ENCODE measurements around the gene ARHGEF16. TPM values are rescaled to one million over a fixed set of nuclear protein-coding genes. Genes with fewer than 3 reads are reported as not detected.
A peak's percentile ranks its signal among the peaks of the same experiment; 100 is the strongest.

ARHGEF16 gene
- total RNA-seq, 2 experiments from 2014 or later = 0.17 to 0.24 TPM

- Mint-ChIP-seq H3K27me3 (no peaks in the 10 kb centered on the region), H3K4me1 (ENCODE audit: low read depth) (no peaks in the 10 kb centered on the region), H3K27ac (no peak overlapping the region), H3K36me3 (no peaks in the 10 kb centered on the region), H3K4me3 (no peak overlapping the region), H3K9me3 (no peaks in the 10 kb centered on the region)
- intact Hi-C loops (cut with micrococcal nuclease) = no loop called here
- ChIA-PET POLR2A (no interaction called here), CTCF (interaction anchor here (1.1 kb wide), 1 partner anchor 11 kb away, joined by 6 read pairs; no protein-coding TSS in a partner anchor)
- no peak for DNase-seq
These were observed 47.0 kb downstream of the ARHGEF16 start for GRCh38 chr1:3501437-3501836.

- CTCF ChIA-PET = interaction anchor here (1.1 kb wide), 1 partner anchor 11 kb away, joined by 6 read pairs; no protein-coding TSS in a partner anchor
- no peaks in the 10 kb centered on the region for H3K27me3 Mint-ChIP-seq
- no peak overlapping the region for H3K4me3 Mint-ChIP-seq
- H3K27ac Mint-ChIP-seq = no peak overlapping the region
- intact Hi-C loops (cut with micrococcal nuclease) = no loop called here
- no peaks in the 10 kb centered on the region for H3K36me3 Mint-ChIP-seq
- H3K4me1 Mint-ChIP-seq (ENCODE audit: low read depth) = no peaks in the 10 kb centered on the region
- POLR2A ChIA-PET = no interaction called here
- no peaks in the 10 kb centered on the region for H3K9me3 Mint-ChIP-seq
- peak; percentile 20 for DNase-seq
These were observed 47.6 kb downstream of the ARHGEF16 start for GRCh38 chr1:3501856-3502640.

GRCh38 chr1:3502641-3503524 is 48.4 kb downstream of the ARHGEF16 start:
- no peaks in the 10 kb centered on the region for H3K27me3 Mint-ChIP-seq
- intact Hi-C loops (cut with micrococcal nuclease) = no loop called here
- ChIA-PET CTCF (interaction anchor here (1.1 kb wide), 1 partner anchor 12 kb away, joined by 6 read pairs; no protein-coding TSS in a partner anchor), POLR2A (no interaction called here)
- H3K36me3 Mint-ChIP-seq = no peaks in the 10 kb centered on the region
- H3K9me3 Mint-ChIP-seq = no peaks in the 10 kb centered on the region
- no peak for DNase-seq
- no peaks in the 10 kb centered on the region for H3K4me1 Mint-ChIP-seq (ENCODE audit: low read depth)
- H3K27ac Mint-ChIP-seq = no peak overlapping the region
- no peak overlapping the region for H3K4me3 Mint-ChIP-seq

GRCh38 chr1:3503525-3503886 is 49.0 kb downstream of the ARHGEF16 start:
- ChIA-PET CTCF (no interaction called here), POLR2A (no interaction called here)
- no peaks in the 10 kb centered on the region for H3K36me3 Mint-ChIP-seq
- no peak overlapping the region for H3K4me3 Mint-ChIP-seq
- no peak overlapping the region for H3K27ac Mint-ChIP-seq
- no peaks in the 10 kb centered on the region for H3K9me3 Mint-ChIP-seq
- no peak for DNase-seq
- no peaks in the 10 kb centered on the region for H3K4me1 Mint-ChIP-seq (ENCODE audit: low read depth)
- no peaks in the 10 kb centered on the region for H3K27me3 Mint-ChIP-seq
- intact Hi-C loops (cut with micrococcal nuclease) = no loop called here

- Mint-ChIP-seq H3K9me3 (no peaks in the 10 kb centered on the region), H3K36me3 (no peaks in the 10 kb centered on the region), H3K4me3 (no peak overlapping the region), H3K4me1 (ENCODE audit: low read depth) (no peaks in the 10 kb centered on the region), H3K27me3 (no peaks in the 10 kb centered on the region), H3K27ac (no peak overlapping the region)
- ChIA-PET POLR2A (no interaction called here), CTCF (no interaction called here)
- DNase-seq = no peak
- intact Hi-C loops (cut with micrococcal nuclease) = no loop called here
These were observed 49.8 kb downstream of the ARHGEF16 start for GRCh38 chr1:3504151-3504821.

- POLR2A ChIA-PET = no interaction called here
- H3K4me3 Mint-ChIP-seq = no peak overlapping the region
- CTCF ChIA-PET = no interaction called here
These were observed 50.3 kb downstream of the ARHGEF16 start for GRCh38 chr1:3504822-3505153.

GRCh38 chr1:3505161-3505560 is 50.7 kb downstream of the ARHGEF16 start:
- H3K36me3 Mint-ChIP-seq = no peaks in the 10 kb centered on the region
- DNase-seq = no peak
- H3K4me1 Mint-ChIP-seq (ENCODE audit: low read depth) = no peaks in the 10 kb centered on the region
- H3K4me3 Mint-ChIP-seq = no peak overlapping the region
- H3K27ac Mint-ChIP-seq = no peak overlapping the region
- intact Hi-C loops (cut with micrococcal nuclease) = no loop called here
- CTCF ChIA-PET = no interaction called here
- H3K9me3 Mint-ChIP-seq = no peaks in the 10 kb centered on the region
- H3K27me3 Mint-ChIP-seq = no peaks in the 10 kb centered on the region
- POLR2A ChIA-PET = no interaction called here

More at GRCh38 chr1:3504822-3505153, 50.3 kb downstream of the ARHGEF16 start:
- Mint-ChIP-seq H3K27me3 (no peaks in the 10 kb centered on the region), H3K27ac (no peak overlapping the region), H3K36me3 (no peaks in the 10 kb centered on the region), H3K9me3 (no peaks in the 10 kb centered on the region), H3K4me1 (ENCODE audit: low read depth) (no peaks in the 10 kb centered on the region)
- intact Hi-C loops (cut with micrococcal nuclease) = no loop called here
- DNase-seq = no peak

- Mint-ChIP-seq H3K36me3 (no peaks in the 10 kb centered on the region), H3K27ac (no peak overlapping the region), H3K4me1 (ENCODE audit: low read depth) (no peaks in the 10 kb centered on the region), H3K27me3 (no peaks in the 10 kb centered on the region), H3K4me3 (no peak overlapping the region), H3K9me3 (no peaks in the 10 kb centered on the region)
- intact Hi-C loops (cut with micrococcal nuclease) = no loop called here
- no peak for DNase-seq
- POLR2A ChIA-PET = no interaction called here
- CTCF ChIA-PET = no interaction called here
These were observed 51.6 kb downstream of the ARHGEF16 start for GRCh38 chr1:3506041-3506440.

- no peak overlapping the region for H3K27ac Mint-ChIP-seq
- H3K9me3 Mint-ChIP-seq = no peaks in the 10 kb centered on the region
- no peak overlapping the region for H3K4me3 Mint-ChIP-seq
- intact Hi-C loops (cut with micrococcal nuclease) = no loop called here
- H3K27me3 Mint-ChIP-seq = no peaks in the 10 kb centered on the region
- ChIA-PET CTCF (no interaction called here), POLR2A (no interaction called here)
- no peak for DNase-seq
- no peaks in the 10 kb centered on the region for H3K4me1 Mint-ChIP-seq (ENCODE audit: low read depth)
- H3K36me3 Mint-ChIP-seq = no peaks in the 10 kb centered on the region
These were observed 52.5 kb downstream of the ARHGEF16 start for GRCh38 chr1:3506943-3507342.

GRCh38 chr1:3507636-3508275 is 53.3 kb downstream of the ARHGEF16 start:
- H3K36me3 Mint-ChIP-seq = no peaks in the 10 kb centered on the region
- no peak overlapping the region for H3K4me3 Mint-ChIP-seq
- ChIA-PET CTCF (interaction anchor here (1.5 kb wide), 1 partner anchor 111 kb away, joined by 4 read pairs; no protein-coding TSS in a partner anchor), POLR2A (no interaction called here)
- no peak for DNase-seq
- intact Hi-C loops (cut with micrococcal nuclease) = no loop called here
- H3K4me1 Mint-ChIP-seq (ENCODE audit: low read depth) = no peaks in the 10 kb centered on the region
- H3K9me3 Mint-ChIP-seq = no peaks in the 10 kb centered on the region
- no peak overlapping the region for H3K27ac Mint-ChIP-seq
- no peaks in the 10 kb centered on the region for H3K27me3 Mint-ChIP-seq

- Mint-ChIP-seq H3K27ac (no peak overlapping the region), H3K4me1 (ENCODE audit: low read depth) (no peaks in the 10 kb centered on the region), H3K36me3 (no peaks in the 10 kb centered on the region), H3K9me3 (no peaks in the 10 kb centered on the region), H3K4me3 (no peak overlapping the region), H3K27me3 (no peaks in the 10 kb centered on the region)
- intact Hi-C loops (cut with micrococcal nuclease) = no loop called here
- CTCF ChIA-PET = interaction anchor here (1.5 kb wide), 1 partner anchor 110 kb away, joined by 4 read pairs; no protein-coding TSS in a partner anchor
- no peak for DNase-seq
- POLR2A ChIA-PET = no interaction called here
These were observed 54.4 kb downstream of the ARHGEF16 start for GRCh38 chr1:3508757-3509415.

GRCh38 chr1:3509721-3510120 is 55.3 kb downstream of the ARHGEF16 start:
- H3K9me3 Mint-ChIP-seq = no peaks in the 10 kb centered on the region
- no peak for DNase-seq
- no peaks in the 10 kb centered on the region for H3K4me1 Mint-ChIP-seq (ENCODE audit: low read depth)
- intact Hi-C loops (cut with micrococcal nuclease) = no loop called here
- H3K4me3 Mint-ChIP-seq = no peak overlapping the region
- H3K27me3 Mint-ChIP-seq = no peaks in the 10 kb centered on the region
- ChIA-PET CTCF (no interaction called here), POLR2A (no interaction called here)
- H3K36me3 Mint-ChIP-seq = no peaks in the 10 kb centered on the region
- H3K27ac Mint-ChIP-seq = no peak overlapping the region
